Measurements from ENCODE around the gene CETP.

The CETP gene

GRCh38 chr16:56935201-56935600 lies 26.5 kb upstream of the CETP start:
- peak in 1 of 3 experiments; percentile 55 for DNase-seq

GRCh38 chr16:56936491-56936890 lies 25.3 kb upstream of the CETP start:
- peak in 2 of 3 experiments; percentile 8 to 50 for DNase-seq

- peak in 2 of 3 experiments; percentile 3 to 63 for DNase-seq
Measured at GRCh38 chr16:56936950-56937349, 24.8 kb upstream of the CETP start.

- DNase-seq: peak in 2 of 3 experiments; percentile 20 to 27
Measured at GRCh38 chr16:56938664-56939513, 22.9 kb upstream of the CETP start.

DNA sequence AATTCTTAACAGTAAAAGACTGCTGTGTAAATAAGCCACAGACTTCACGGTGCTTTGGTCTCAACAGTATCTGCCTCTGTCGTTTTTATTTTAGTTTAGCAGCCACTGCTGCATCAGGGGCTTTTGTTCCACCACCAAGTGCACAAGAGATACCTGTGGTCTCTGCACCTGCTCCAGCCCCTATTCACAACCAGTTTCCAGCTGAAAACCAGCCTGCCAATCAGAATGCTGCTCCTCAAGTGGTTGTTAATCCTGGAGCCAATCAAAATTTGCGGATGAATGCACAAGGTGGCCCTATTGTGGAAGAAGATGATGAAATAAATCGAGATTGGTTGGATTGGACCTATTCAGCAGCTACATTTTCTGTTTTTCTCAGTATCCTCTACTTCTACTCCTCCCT lies 21.9 kb upstream of the CETP start:
- DNase-seq: peak; percentile 23 to 84 (median 73)

GRCh38 chr16:56941092-56941491 lies 20.7 kb upstream of the CETP start:
- no peak for DNase-seq

- DNase-seq: no peak
Measured at GRCh38 chr16:56941856-56942331, 19.9 kb upstream of the CETP start.

DNA sequence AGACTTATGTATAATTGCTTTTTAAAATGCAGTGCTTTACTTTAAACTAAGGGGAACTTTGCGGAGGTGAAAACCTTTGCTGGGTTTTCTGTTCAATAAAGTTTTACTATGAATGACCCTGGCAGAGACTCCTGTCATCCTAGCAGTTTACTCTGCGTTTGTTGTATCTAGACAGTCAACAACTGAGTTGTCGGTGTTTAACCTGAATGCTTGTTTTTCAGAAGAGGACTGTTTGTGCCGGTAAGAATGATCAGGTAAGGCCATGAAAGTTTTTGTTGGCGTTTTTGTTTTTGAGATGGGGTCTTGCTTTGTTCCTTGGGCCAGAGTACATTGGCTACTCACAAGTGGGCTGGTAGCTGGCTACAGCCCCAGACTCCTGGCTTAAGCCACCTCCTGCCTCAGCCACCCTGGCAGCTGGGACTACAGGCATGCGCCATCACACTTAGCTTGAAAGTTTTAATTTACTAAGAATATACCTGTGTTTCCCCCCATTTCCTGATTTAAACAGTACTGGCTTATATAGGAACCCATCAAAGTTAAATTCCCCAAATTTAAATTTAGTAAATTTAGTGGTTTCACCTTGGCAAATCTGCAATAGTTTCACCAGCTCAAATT lies 17.9 kb upstream of the CETP start:
- no peak for DNase-seq

- no peak for DNase-seq
Measured at GRCh38 chr16:56944954-56945839, 16.6 kb upstream of the CETP start.

- DNase-seq: no peak
Measured at GRCh38 chr16:56945847-56946527, 15.8 kb upstream of the CETP start.

- no peak for DNase-seq
Measured at GRCh38 chr16:56946767-56947603, 14.8 kb upstream of the CETP start.

GRCh38 chr16:56947604-56947995 lies 14.2 kb upstream of the CETP start:
- no peak for DNase-seq

GRCh38 chr16:56948234-56948633 lies 13.5 kb upstream of the CETP start:
- DNase-seq: no peak

GRCh38 chr16:56950051-56950450 lies 11.7 kb upstream of the CETP start:
- DNase-seq: no peak

DNA sequence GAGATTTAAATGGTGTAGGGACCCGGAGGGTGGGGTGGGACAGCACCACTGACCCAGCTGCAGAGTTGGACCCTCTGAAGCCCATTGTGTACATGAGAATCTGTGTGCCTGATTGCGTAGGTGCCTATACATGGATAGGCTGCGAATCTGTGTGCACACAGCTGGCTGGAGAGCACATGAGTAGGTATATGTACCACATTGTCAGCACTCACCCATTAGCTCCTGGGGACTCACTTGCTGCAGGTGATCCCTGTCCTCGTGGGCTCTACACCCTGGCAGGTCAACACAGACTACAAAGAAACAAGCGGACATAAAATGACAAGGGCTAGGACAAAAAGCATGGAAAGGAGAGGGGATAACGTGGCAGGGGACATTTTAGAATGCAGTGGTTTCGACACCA lies 11.3 kb upstream of the CETP start:
- no peak for DNase-seq

- DNase-seq: peak; percentile 2 to 61 (median 5)
Measured at GRCh38 chr16:56950881-56951771, 10.6 kb upstream of the CETP start.

GRCh38 chr16:56953006-56953405 lies 8.7 kb upstream of the CETP start:
- DNase-seq: no peak

- DNase-seq: no peak
Measured at GRCh38 chr16:56956076-56956475, 5.7 kb upstream of the CETP start.

DNA sequence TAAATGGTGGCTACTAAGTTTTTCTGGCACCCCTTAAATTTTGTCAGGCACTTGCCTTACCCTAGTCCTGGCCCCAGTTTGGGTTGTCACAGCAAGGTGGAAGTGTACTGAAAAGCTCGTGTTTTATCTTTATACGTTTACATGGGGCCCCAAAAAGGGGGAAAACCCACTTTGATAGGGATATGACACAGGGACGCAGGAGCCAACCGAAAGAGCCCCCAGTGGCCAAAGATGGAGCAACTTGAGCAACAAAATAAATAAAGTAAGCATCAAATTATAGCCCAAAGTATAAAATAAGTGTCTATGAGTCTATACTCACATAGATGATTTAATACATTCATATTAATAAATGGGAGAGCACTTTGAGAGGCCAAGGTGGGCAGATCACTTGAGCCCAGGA lies 5.0 kb upstream of the CETP start:
- no peak for DNase-seq

DNA sequence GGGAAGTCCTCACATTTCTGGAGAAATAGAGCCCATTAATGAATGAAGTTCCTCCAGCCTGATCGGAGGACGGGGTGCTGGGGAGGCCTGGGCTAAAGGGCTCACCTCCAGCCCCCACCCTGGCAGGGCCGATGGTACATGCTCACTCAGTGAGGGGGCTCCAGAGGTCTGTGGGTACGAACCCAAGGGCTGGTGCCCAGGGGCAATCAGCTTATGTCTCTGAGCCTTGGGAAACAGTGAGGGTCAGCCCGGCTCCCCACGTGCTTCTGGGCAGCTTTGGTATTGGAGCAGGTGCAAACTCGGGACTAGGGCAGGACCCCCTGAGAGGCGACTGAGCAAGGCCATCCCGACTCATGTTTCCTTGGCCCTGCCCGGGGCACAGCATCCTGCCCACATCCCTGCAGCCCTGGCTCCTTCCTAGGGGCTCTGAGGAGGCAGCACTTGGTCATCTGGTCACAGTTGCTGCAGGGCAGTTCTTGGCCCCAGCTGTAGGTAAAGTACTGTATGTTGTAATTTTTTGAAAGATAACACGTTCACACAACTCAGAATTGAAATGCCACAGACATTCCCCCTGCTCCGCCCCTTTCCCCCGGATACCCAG lies 969 bp upstream of the CETP start:
- no peak for DNase-seq

Measured in NCI-H1417 (cell line).